CD4-positive, CD25-positive, alpha-beta regulatory T cell (primary cell): ENCODE measurements around the gene PHIP. TPM values are rescaled to one million over a fixed set of nuclear protein-coding genes. Genes with fewer than 3 reads are reported as not detected.
A peak's percentile ranks its signal among the peaks of the same experiment; 100 is the strongest.
"Not testable (repeated sequence)": the region's sequence is repeated elsewhere in the genome, so short reads cannot be mapped to it uniquely, and the experiment has no call there.

ENCODE experiments used
- ATAC-seq, 2 donors: fragments of 150-1000 bp; cut with Tn5 transposase; one replicate each; pipeline ENCODE4 v1.10.0; 2021; ENCODE audit warnings: low read depth in 2 of 2, moderate number of reproducible peaks in 2 of 2, moderate library complexity in 1 of 2
- DNase-seq, 3 donors: peaks; one replicate each; pipeline versions ENCODE4 v3.0.0 to v3.0.0-alpha.2; 2012 to 2022; ENCODE audit warnings: mixed read lengths in 1 of 3
- H3K27ac ChIP-seq: one replicate; pipeline ENCODE4 v1.7.0; 2013; ENCODE audit warnings: mild to moderate bottlenecking, low read length; ENCODE audit not compliant: insufficient read depth, poor library complexity, severe bottlenecking
- H3K27me3 ChIP-seq: one replicate; pipeline ENCODE4 v1.7.0; 2013; ENCODE audit warnings: low read length; ENCODE audit not compliant: control insufficient read depth, insufficient read depth
- H3K36me3 ChIP-seq: one replicate; pipeline ENCODE4 v1.7.0; 2013; ENCODE audit warnings: mild to moderate bottlenecking, low read length, moderate library complexity; ENCODE audit not compliant: control insufficient read depth, insufficient read depth
- H3K4me1 ChIP-seq: 2 replicates; pipeline ENCODE4 v1.7.0; 2013; ENCODE audit warnings: mild to moderate bottlenecking, low read length; ENCODE audit not compliant: insufficient read depth, control insufficient read depth, poor library complexity, severe bottlenecking
- H3K4me3 ChIP-seq: one replicate; pipeline ENCODE4 v1.7.0; 2013; ENCODE audit warnings: low read depth, mild to moderate bottlenecking, low read length, moderate library complexity
- H3K9me3 ChIP-seq, 2 experiments: 1 replicate in 1 of 2; 2 replicates in 1 of 2; pipeline ENCODE4 v1.7.0; 2013; ENCODE audit warnings: low read length in 2 of 2, mild to moderate bottlenecking in 1 of 2, moderate library complexity in 1 of 2; ENCODE audit not compliant: control insufficient read depth in 2 of 2
- H3K27ac Mint-ChIP-seq, 3 donors: one replicate each; pipeline ENCODE4 v1.8.0; 2020 to 2022; ENCODE audit warnings: mild to moderate bottlenecking in 3 of 3, mixed read lengths in 3 of 3, moderate library complexity in 2 of 3
- H3K27me3 Mint-ChIP-seq: one replicate; pipeline ENCODE4 v1.8.0; 2022; ENCODE audit warnings: mild to moderate bottlenecking, mixed read lengths
- H3K36me3 Mint-ChIP-seq: one replicate; pipeline ENCODE4 v1.8.0; 2020; ENCODE audit warnings: mixed read lengths
- H3K4me1 Mint-ChIP-seq, 4 donors: one replicate each; pipeline ENCODE4 v1.8.0; 2020 to 2022; ENCODE audit warnings: mixed read lengths in 4 of 4, mild to moderate bottlenecking in 1 of 4
- H3K4me3 Mint-ChIP-seq, 4 donors: one replicate each; pipeline ENCODE4 v1.8.0; 2020 to 2022; ENCODE audit warnings: mild to moderate bottlenecking in 4 of 4, mixed read lengths in 4 of 4, moderate library complexity in 3 of 4
- H3K9me3 Mint-ChIP-seq, 7 donors: one replicate each; pipeline ENCODE4 v1.8.0; 2020 to 2022; ENCODE audit warnings: mixed read lengths in 7 of 7, mild to moderate bottlenecking in 3 of 7, moderate library complexity in 2 of 7
- polyA plus RNA-seq, 4 donors: library from polyadenylated mRNA; unstranded; fragments of 300-500 nt; fragmentation: Illumina TruSeq; gene quantifications; one replicate each; pipeline ENCODE4 v1.2.3, GENCODE V29; 2021
- total RNA-seq: library from RNA; stranded (reverse); gene quantifications from one replicate; pipeline ENCODE4 v1.2.3, GENCODE V29; 2022

PHIP gene
- total and polyA plus RNA-seq, 5 donors from 2014 or later = 12.0 to 57.0 (median 13.7) TPM

DNA sequence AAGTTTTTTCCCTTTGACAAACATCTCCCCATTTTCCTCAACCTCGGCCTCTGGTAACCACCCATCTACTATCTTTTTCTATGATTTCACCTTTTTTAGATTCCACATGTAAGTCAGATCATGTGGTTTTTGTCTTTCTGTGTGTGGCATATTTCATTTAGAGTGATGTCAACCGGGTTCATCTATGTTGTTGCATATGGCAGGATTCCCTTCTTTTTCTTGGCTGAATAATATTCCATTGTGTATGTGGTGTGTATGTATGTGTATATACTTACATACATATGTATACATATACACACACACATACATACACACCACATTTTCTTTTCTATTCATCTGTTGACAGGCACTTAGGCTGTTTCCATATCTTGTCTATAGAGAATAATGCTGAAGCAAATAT, 22.2 kb upstream of the PHIP start:
- Mint-ChIP-seq H3K36me3 (no peaks in the 10 kb centered on the region), H3K4me3 (no peak overlapping the region), H3K27me3 (peaks cover 30% of the 10 kb centered on the region), H3K9me3 (peaks cover 0 to 13% (median 3%) of the 10 kb centered on the region in 7 donors), H3K4me1 (no peaks in the 10 kb centered on the region), H3K27ac (no peak overlapping the region)
- ATAC-seq (no peak), DNase-seq (no peak)
- Histone ChIP-seq H3K4me1 (no peaks in the 10 kb centered on the region), H3K4me3 (no peak overlapping the region), H3K36me3 (no peaks in the 10 kb centered on the region), H3K27ac (no peak overlapping the region), H3K27me3 (peaks cover 16% of the 10 kb centered on the region), H3K9me3 (peaks cover 3 to 6% of the 10 kb centered on the region in 2 experiments)

DNA sequence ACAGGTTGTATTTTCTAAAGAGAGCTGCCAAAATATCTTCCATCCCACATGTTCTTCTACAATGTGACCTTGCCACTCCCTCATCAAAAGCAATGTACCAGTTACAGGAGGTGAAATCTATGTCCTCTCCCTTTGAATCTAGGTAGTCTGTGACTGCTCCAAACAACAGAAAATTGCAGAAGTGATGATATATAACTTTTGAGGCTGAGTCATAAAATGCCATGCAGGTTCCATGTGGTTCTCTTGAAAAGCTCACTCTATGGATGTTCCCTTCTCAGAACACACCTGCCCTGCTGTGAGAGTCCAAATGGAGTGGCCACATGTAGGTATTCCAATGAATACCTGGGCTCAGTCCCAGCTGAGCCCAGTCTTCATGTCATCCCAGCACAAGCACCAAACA, 16.9 kb upstream of the PHIP start:
- Mint-ChIP-seq H3K9me3 (no peaks in the 10 kb centered on the region), H3K27ac (no peak overlapping the region), H3K27me3 (peaks cover 53% of the 10 kb centered on the region), H3K4me1 (no peaks in the 10 kb centered on the region), H3K36me3 (no peaks in the 10 kb centered on the region), H3K4me3 (no peak overlapping the region)
- ATAC-seq (no peak), DNase-seq (no peak)
- Histone ChIP-seq H3K9me3 (no peaks in the 10 kb centered on the region), H3K4me1 (no peaks in the 10 kb centered on the region), H3K27me3 (peaks cover 22% of the 10 kb centered on the region), H3K36me3 (no peaks in the 10 kb centered on the region), H3K4me3 (no peak overlapping the region), H3K27ac (no peak overlapping the region)

DNA sequence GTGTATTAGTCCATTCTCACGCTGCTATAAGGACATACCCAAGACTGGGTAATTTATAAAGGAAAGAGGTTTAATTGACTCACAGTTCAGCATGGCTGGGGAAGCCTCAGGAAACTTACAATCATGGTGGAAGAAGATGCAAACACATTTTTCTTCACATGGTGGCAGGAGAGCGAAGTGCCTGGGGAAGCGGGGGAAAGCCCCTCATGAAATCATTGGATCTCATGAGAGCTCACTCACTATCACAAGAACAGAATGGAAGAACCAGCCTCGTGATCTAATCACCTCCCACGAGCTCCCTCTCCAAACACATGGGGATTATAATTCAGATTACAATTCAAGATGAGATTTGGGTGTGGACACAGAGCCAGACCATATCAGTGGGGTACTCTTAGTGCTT, 13.7 kb upstream of the PHIP start:
- not testable (repeated sequence) for H3K36me3 Mint-ChIP-seq, H3K27ac Mint-ChIP-seq, DNase-seq, H3K4me1 ChIP-seq, H3K9me3 ChIP-seq, H3K27ac ChIP-seq, H3K36me3 ChIP-seq, H3K4me3 ChIP-seq, H3K9me3 Mint-ChIP-seq, ATAC-seq, H3K4me3 Mint-ChIP-seq, H3K4me1 Mint-ChIP-seq
- H3K27me3 Mint-ChIP-seq = peaks cover 68% of the 10 kb centered on the region
- H3K27me3 ChIP-seq = peaks cover 19% of the 10 kb centered on the region

DNA sequence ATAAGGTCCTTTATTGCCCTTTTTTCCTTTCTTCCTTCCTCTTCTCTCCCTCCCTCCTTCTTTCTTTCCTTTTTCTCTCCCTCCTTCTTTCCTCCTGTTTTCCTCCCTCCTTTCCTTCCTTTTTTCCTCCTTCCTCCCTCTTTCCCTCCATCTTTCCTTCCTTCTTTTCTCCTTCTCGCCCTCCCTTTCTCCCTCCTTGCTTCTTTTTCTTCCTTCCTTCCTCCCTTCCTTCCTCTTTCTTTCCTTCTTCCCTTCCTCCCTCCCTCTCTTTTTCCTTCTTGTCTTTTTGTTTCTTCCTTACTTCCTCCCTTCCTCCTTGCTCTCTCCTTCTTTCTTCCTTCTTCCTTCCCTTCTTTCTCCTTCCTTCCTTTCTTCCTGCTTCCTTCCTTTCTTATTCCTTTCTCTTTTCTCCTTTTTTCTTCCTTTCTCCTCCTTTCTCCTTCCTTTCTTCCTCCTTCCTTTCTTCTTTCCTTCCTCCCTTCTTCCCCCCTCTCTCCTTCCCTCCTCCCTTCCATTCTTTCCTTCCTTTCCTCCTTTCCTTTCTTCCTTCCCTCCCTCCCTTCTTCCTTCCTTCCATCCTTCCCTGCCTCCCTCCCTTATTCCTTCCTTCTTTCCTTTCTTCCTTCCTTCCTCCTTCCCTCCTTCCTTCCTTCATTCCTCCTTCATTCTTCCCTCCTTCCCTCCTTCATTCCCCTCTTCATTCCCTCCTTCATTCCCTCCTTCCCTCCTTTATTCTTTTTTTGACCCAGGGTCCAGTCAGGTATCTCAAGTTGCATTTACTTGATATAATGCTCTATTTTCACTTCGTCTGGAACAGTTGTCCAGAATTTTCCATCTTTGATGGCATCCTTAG, 11.7 kb upstream of the PHIP start:
- Mint-ChIP-seq H3K4me3 (peak overlapping the region in 1 of 4 donors; percentile 5), H3K27me3 (peaks cover 67% of the 10 kb centered on the region), H3K27ac (no peak overlapping the region), H3K9me3 (no peaks in the 10 kb centered on the region), H3K36me3 (no peaks in the 10 kb centered on the region), H3K4me1 (no peaks in the 10 kb centered on the region)
- Histone ChIP-seq H3K36me3 (no peaks in the 10 kb centered on the region), H3K9me3 (no peaks in the 10 kb centered on the region), H3K4me3 (no peak overlapping the region), H3K27ac (no peak overlapping the region), H3K27me3 (peaks cover 23% of the 10 kb centered on the region), H3K4me1 (no peaks in the 10 kb centered on the region)
- DNase-seq (no peak), ATAC-seq (no peak)

DNA sequence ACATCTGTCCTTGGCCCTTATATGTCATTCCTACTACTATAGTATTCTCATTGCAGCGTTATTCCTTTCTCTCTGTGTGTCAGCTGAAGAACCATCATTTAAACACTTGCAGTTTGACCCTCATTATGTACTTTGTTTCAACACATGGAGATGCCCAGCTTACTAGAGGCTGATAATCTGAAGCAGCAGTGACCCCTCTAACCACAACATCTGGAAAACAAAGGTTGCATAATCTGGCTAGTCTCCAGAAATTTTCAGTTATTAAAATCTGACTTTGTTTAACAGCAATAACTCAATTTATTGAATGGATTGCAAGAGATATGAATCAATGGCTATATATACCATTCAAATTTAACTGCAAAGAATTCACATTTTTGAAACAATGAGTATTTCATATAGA, 6.6 kb upstream of the PHIP start:
- H3K4me1 Mint-ChIP-seq = peaks cover 1 to 7% (median 5%) of the 10 kb centered on the region in 4 donors
- no peak overlapping the region for H3K27ac Mint-ChIP-seq
- ATAC-seq (no peak), DNase-seq (no peak)
- H3K4me3 Mint-ChIP-seq = no peak overlapping the region
- Histone ChIP-seq H3K27ac (no peak overlapping the region), H3K4me1 (no peaks in the 10 kb centered on the region), H3K27me3 (peaks cover 15% of the 10 kb centered on the region), H3K9me3 (no peaks in the 10 kb centered on the region), H3K4me3 (no peak overlapping the region), H3K36me3 (no peaks in the 10 kb centered on the region)
- peaks cover 60% of the 10 kb centered on the region for H3K27me3 Mint-ChIP-seq
- no peaks in the 10 kb centered on the region for H3K36me3 Mint-ChIP-seq
- H3K9me3 Mint-ChIP-seq = no peaks in the 10 kb centered on the region

DNA sequence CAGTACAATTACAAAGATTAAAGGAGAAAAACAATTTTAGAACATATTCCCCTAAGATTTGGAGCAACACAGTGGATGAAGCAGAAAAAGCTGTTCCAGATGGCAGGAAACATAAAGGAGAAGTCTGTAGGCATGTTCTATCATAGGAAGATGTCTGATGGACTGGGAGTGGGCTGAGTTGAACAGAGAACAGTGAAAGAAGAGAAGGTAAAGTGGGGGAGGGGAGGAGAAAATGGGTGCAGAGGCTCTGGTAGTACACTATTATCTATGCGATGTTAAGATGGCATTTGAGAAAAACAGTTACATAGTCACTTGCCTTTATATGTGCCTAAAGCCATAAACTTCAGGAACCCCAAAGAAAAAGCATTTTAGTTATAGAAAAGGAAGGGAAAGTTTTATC, 4.2 kb upstream of the PHIP start:
- H3K4me1 ChIP-seq = no peaks in the 10 kb centered on the region
- no peak overlapping the region for H3K4me3 ChIP-seq
- no peaks in the 10 kb centered on the region for H3K9me3 Mint-ChIP-seq
- H3K27me3 ChIP-seq = peaks cover 11% of the 10 kb centered on the region
- ATAC-seq = no peak
- no peak overlapping the region for H3K27ac ChIP-seq
- peaks cover 55% of the 10 kb centered on the region for H3K27me3 Mint-ChIP-seq
- H3K36me3 ChIP-seq = no peaks in the 10 kb centered on the region
- H3K36me3 Mint-ChIP-seq = no peaks in the 10 kb centered on the region
- no peak for DNase-seq
- no peaks in the 10 kb centered on the region for H3K9me3 ChIP-seq
- no peak overlapping the region for H3K27ac Mint-ChIP-seq
- H3K4me1 Mint-ChIP-seq = peaks cover 7 to 18% (median 11%) of the 10 kb centered on the region in 4 donors
- H3K4me3 Mint-ChIP-seq = peak overlapping the region in 2 of 4 donors; percentile 40 to 47

DNA sequence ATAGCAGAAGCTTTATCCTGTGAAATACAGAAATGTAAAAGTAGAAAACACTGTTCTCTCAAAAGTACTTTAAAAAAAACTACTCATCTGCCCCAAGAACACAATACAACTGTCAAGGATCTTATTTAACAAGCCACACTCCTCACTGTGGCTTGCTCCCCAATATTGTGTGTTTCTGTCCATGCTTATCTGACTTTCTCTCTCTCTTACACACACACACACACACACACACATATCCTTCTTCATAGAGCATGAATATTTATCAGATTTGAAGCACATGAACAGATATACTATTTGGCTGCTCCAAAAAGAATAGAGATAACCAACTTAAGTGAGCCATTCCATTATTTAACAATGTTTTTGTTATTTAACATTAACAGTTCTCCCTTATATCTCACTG, 3.6 kb upstream of the PHIP start:
- Histone ChIP-seq H3K36me3 (no peaks in the 10 kb centered on the region), H3K4me1 (peaks cover under 1% of the 10 kb centered on the region), H3K4me3 (no peak overlapping the region), H3K27me3 (peaks cover 11% of the 10 kb centered on the region), H3K9me3 (no peaks in the 10 kb centered on the region), H3K27ac (no peak overlapping the region)
- Mint-ChIP-seq H3K27me3 (peaks cover 49% of the 10 kb centered on the region), H3K36me3 (no peaks in the 10 kb centered on the region), H3K9me3 (no peaks in the 10 kb centered on the region), H3K4me1 (peaks cover 10 to 20% (median 11%) of the 10 kb centered on the region in 4 donors), H3K4me3 (peak overlapping the region in 2 of 4 donors; percentile 40 to 47), H3K27ac (no peak overlapping the region)
- DNase-seq (no peak), ATAC-seq (no peak)

DNA sequence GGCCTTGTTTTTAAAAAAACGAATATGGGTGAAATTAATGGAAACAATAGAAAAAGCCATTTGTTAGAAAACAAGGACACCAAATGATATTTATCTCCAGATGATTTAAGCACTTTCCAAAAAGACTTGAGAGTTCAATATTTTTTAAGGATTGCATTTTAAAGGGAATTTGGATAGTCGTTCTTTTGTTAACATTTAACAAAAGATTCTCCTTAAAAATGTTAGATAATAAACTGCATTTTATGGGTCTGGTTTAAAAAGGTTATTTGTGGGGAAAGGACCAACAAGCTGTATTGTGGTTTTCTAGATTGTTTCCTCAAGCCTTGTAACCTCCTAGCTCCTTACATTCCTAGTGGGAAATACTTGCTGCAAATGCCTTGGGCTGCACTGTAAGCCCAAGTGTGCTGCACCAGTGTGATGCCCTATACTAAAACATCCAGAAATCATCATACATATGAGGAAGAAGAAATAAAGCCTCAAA, 1.5 kb upstream of the PHIP start:
- peak overlapping the region; percentile 93 for H3K27ac ChIP-seq
- Mint-ChIP-seq H3K27ac (peak overlapping the region in 2 of 3 donors; percentile 94 to 98), H3K36me3 (no peaks in the 10 kb centered on the region), H3K4me3 (peak overlapping the region; percentile 95 to 99 (median 96)), H3K4me1 (peaks cover 25 to 40% (median 29%) of the 10 kb centered on the region in 4 donors), H3K9me3 (no peaks in the 10 kb centered on the region), H3K27me3 (peaks cover 43% of the 10 kb centered on the region)
- peak overlapping the region; percentile 100 for H3K4me3 ChIP-seq
- ATAC-seq (no peak), DNase-seq (no peak)
- H3K36me3 ChIP-seq = peaks cover 2% of the 10 kb centered on the region
- peaks cover 19% of the 10 kb centered on the region for H3K4me1 ChIP-seq
- peaks cover 7% of the 10 kb centered on the region for H3K27me3 ChIP-seq
- no peaks in the 10 kb centered on the region for H3K9me3 ChIP-seq
